HG02588 (cell line): ENCODE data around the gene RBM44.

Experiments
- ATAC-seq: cut with Tn5 transposase; IDR thresholded peaks from one replicate; pipeline ENCODE4 v1.9.1; 2021; ENCODE audit warnings: mild to moderate bottlenecking, moderate library complexity; ENCODE audit not compliant: unreplicated experiment

Gene RBM44

GRCh38 chr2:237869343-237870102 lies 70.9 kb downstream of the RBM44 start:
- ATAC-seq: no peak

- no peak for ATAC-seq
Observed at GRCh38 chr2:237870126-237870525, 71.5 kb downstream of the RBM44 start.

GRCh38 chr2:237870754-237871651 lies 72.4 kb downstream of the RBM44 start:
- ATAC-seq: no peak

GRCh38 chr2:237872178-237872887 lies 73.8 kb downstream of the RBM44 start:
- no peak for ATAC-seq

- no peak for ATAC-seq
Observed at GRCh38 chr2:237873421-237873831, 74.8 kb downstream of the RBM44 start.

- ATAC-seq: no peak
Observed at GRCh38 chr2:237873897-237874551, 75.4 kb downstream of the RBM44 start.

- no peak for ATAC-seq
Observed at GRCh38 chr2:237874585-237875161, 76.1 kb downstream of the RBM44 start.

GRCh38 chr2:237875256-237876060 lies 76.9 kb downstream of the RBM44 start:
- no peak for ATAC-seq

GRCh38 chr2:237876061-237876526 lies 77.5 kb downstream of the RBM44 start:
- no peak for ATAC-seq

GRCh38 chr2:237876532-237876931 lies 78.0 kb downstream of the RBM44 start:
- ATAC-seq: no peak

GRCh38 chr2:237876951-237877491 lies 78.4 kb downstream of the RBM44 start:
- ATAC-seq: no peak

- ATAC-seq: no peak
Observed at GRCh38 chr2:237877576-237878307, 79.2 kb downstream of the RBM44 start.

GRCh38 chr2:237878321-237879057 lies 79.9 kb downstream of the RBM44 start:
- no peak for ATAC-seq

- no peak for ATAC-seq
Observed at GRCh38 chr2:237879058-237879430, 80.5 kb downstream of the RBM44 start.

GRCh38 chr2:237879991-237880560 lies 81.5 kb downstream of the RBM44 start:
- ATAC-seq: no peak

GRCh38 chr2:237882510-237883481 lies 84.2 kb downstream of the RBM44 start:
- no peak for ATAC-seq
